IMR-90 (cell line): ENCODE measurements around the gene ANK2. TPM values are rescaled to one million over a fixed set of nuclear protein-coding genes. Genes with fewer than 3 reads are reported as not detected.

Experiments used
- ATAC-seq: fragments of 200-7000 bp; cut with Tn5 transposase; 2 replicates; pipeline ENCODE4 v1.9.1; 2020; ENCODE audit warnings: low read depth, mild to moderate bottlenecking, moderate library complexity
- BruUV-seq: library from RNA; stranded (reverse); fragments of 400-500 nt; replicated peaks from 2 replicates; lab custom pipeline; 2021; lab: Mats Ljungman, UMichigan
- CTCF ChIA-PET: fragments of 300-600 bp; formaldehyde crosslinking; extraction: SDS; loops from one replicate; lab custom pipeline; 2021; ENCODE audit warnings: antibody characterized with exemption; lab: Yijun Ruan, JAX
- POLR2A ChIA-PET: fragments of 300-600 bp; sonication (Branson Sonifier 250); formaldehyde crosslinking; loops from one replicate; lab custom pipeline; 2022; ENCODE audit warnings: antibody characterized with exemption; ENCODE audit not compliant: unreplicated experiment; lab: Charles Lee
- DNase-seq: peaks from one replicate; pipeline ENCODE4 v3.0.0; 2013
- H2AFZ ChIP-seq: replicated peaks from 2 replicates; pipeline ENCODE3; 2013; ENCODE audit warnings: low read length, mild to moderate bottlenecking; ENCODE audit not compliant: poor library complexity
- H2AK5ac ChIP-seq: 2 replicates; pipeline ENCODE4 v1.6.1; 2013; ENCODE audit warnings: low read depth, low read length, inconsistent platforms
- H2AK9ac ChIP-seq: replicated peaks from 2 replicates; pipeline ENCODE3; 2013; ENCODE audit warnings: mild to moderate bottlenecking, low read depth, low read length, moderate library complexity; ENCODE audit not compliant: poor library complexity
- H2BK120ac ChIP-seq: 2 replicates; pipeline ENCODE4 v1.6.1; 2013; ENCODE audit warnings: low read depth, low read length, inconsistent platforms
- H2BK15ac ChIP-seq: 3 replicates; pipeline ENCODE4 v1.6.1; 2013; ENCODE audit warnings: low read depth, low read length, inconsistent platforms
- H2BK20ac ChIP-seq: 2 replicates; pipeline ENCODE4 v1.6.1; 2013; ENCODE audit warnings: low read depth, mild to moderate bottlenecking, inconsistent platforms, low read length, moderate library complexity
- H2BK5ac ChIP-seq: 2 replicates; pipeline ENCODE4 v1.6.1; 2013; ENCODE audit warnings: mild to moderate bottlenecking, low read depth, low read length, inconsistent platforms; ENCODE audit not compliant: poor library complexity, severe bottlenecking
- H3K14ac ChIP-seq: replicated peaks from 2 replicates; pipeline ENCODE4 v1.6.1; 2013; ENCODE audit warnings: low read depth, low read length, inconsistent platforms
- H3K18ac ChIP-seq: 2 replicates; pipeline ENCODE4 v1.6.1; 2013; ENCODE audit warnings: low read depth, low read length, control low read depth
- H3K23ac ChIP-seq: 2 replicates; pipeline ENCODE4 v1.6.1; 2013; ENCODE audit warnings: low read depth, low read length, inconsistent platforms
- H3K27ac ChIP-seq: 2 replicates; pipeline ENCODE4 v1.5.1; 2013; ENCODE audit warnings: mild to moderate bottlenecking, control low read depth, low read length; ENCODE audit not compliant: insufficient read depth
- H3K27me3 ChIP-seq: 2 replicates; pipeline ENCODE4 v1.6.1; 2013; ENCODE audit warnings: low read length; ENCODE audit not compliant: control insufficient read depth, insufficient read depth
- H3K36me3 ChIP-seq: 2 replicates; pipeline ENCODE4 v1.6.1; 2013; ENCODE audit warnings: low read length, mixed read lengths; ENCODE audit not compliant: control insufficient read depth, insufficient read depth
- H3K4ac ChIP-seq: 2 replicates; pipeline ENCODE4 v1.6.1; 2013; ENCODE audit warnings: low read depth, low read length, inconsistent platforms
- H3K4me1 ChIP-seq: 2 replicates; pipeline ENCODE4 v1.6.1; 2013; ENCODE audit warnings: low read length, mixed read lengths; ENCODE audit not compliant: control insufficient read depth, insufficient read depth
- H3K4me2 ChIP-seq: 2 replicates; pipeline ENCODE4 v1.6.1; 2013; ENCODE audit warnings: low read depth, mild to moderate bottlenecking, control low read depth, low read length, moderate library complexity
- H3K4me3 ChIP-seq: 2 replicates; pipeline ENCODE4 v1.5.1; 2013; ENCODE audit warnings: low read depth, mild to moderate bottlenecking, control low read depth, low read length, moderate library complexity; ENCODE audit not compliant: insufficient read depth
- H3K56ac ChIP-seq: 2 replicates; pipeline ENCODE4 v1.6.1; 2013; ENCODE audit warnings: low read length, inconsistent platforms; ENCODE audit not compliant: insufficient read depth; ENCODE audit errors: extremely low read depth
- H3K79me1 ChIP-seq, 2 experiments: 2 replicates each; pipeline ENCODE4 v1.6.1; 2013; ENCODE audit warnings: low read length in 2 of 2, inconsistent platforms in 1 of 2, low read depth in 1 of 2
- H3K9ac ChIP-seq: 2 replicates; pipeline ENCODE4 v1.6.1; 2013; ENCODE audit warnings: low read depth, low read length, control low read depth
- H3K9me1 ChIP-seq: 2 replicates; pipeline ENCODE4 v1.6.1; 2013; ENCODE audit warnings: low read length, inconsistent platforms; ENCODE audit not compliant: insufficient read depth
- H3K9me3 ChIP-seq: 2 replicates; pipeline ENCODE4 v1.6.1; 2013; ENCODE audit warnings: low read length; ENCODE audit not compliant: control insufficient read depth, insufficient read depth
- H4K20me1 ChIP-seq: 2 replicates; pipeline ENCODE4 v1.6.1; 2013; ENCODE audit warnings: low read length, inconsistent platforms; ENCODE audit not compliant: insufficient read depth
- H4K5ac ChIP-seq: 2 replicates; pipeline ENCODE4 v1.6.1; 2013; ENCODE audit warnings: mild to moderate bottlenecking, low read depth, low read length, control low read depth
- H4K8ac ChIP-seq, 2 experiments: 2 replicates each; pipeline ENCODE4 v1.6.1; 2013; ENCODE audit warnings: low read depth in 2 of 2, low read length in 2 of 2, control low read depth in 1 of 2, inconsistent platforms in 1 of 2
- H4K91ac ChIP-seq: 2 replicates; pipeline ENCODE4 v1.6.1; 2013; ENCODE audit warnings: low read depth, low read length, inconsistent platforms; ENCODE audit not compliant: insufficient read depth
- MAZ ChIP-seq: IDR thresholded peaks from 2 replicates; pipeline ENCODE4 v1.6.1; 2012; ENCODE audit warnings: low read depth, mild to moderate bottlenecking, low read length, improper control_type of control experiment, moderate library complexity, borderline replicate concordance
- NFE2L2 ChIP-seq: fragments of 150-350 bp; IDR thresholded peaks from 2 replicates; pipeline ENCODE4 v1.6.1; 2016; ENCODE audit warnings: low read depth, mild to moderate bottlenecking, low read length
- POLR2A ChIP-seq: IDR thresholded peaks from 2 replicates; pipeline ENCODE4 v1.6.1; 2012; ENCODE audit warnings: mild to moderate bottlenecking, low read depth, low read length
- RAD21 ChIP-seq: IDR thresholded peaks from 2 replicates; pipeline ENCODE4 v1.6.1; 2012; ENCODE audit warnings: low read length, improper control_type of control experiment
- RFX5 ChIP-seq: IDR thresholded peaks from 2 replicates; pipeline ENCODE4 v1.8.0; 2012; ENCODE audit warnings: low read depth, mild to moderate bottlenecking, low read length, moderate library complexity
- SMC3 ChIP-seq: fragments of 150-350 bp; IDR thresholded peaks from 2 replicates; pipeline ENCODE4 v1.6.1; 2016; ENCODE audit warnings: low read depth, mild to moderate bottlenecking, antibody characterized with exemption, low read length, moderate library complexity
- USF2 ChIP-seq: fragments of 150-350 bp; IDR thresholded peaks from 2 replicates; pipeline ENCODE4 v1.6.1; 2017; ENCODE audit warnings: mild to moderate bottlenecking, antibody characterized with exemption, low read length, low read depth
- WGBS, 2 experiments: methylation state at CpG; one replicate each; pipeline versions ENCODE4 v1.1.5 to v1.1.7; 2013; ENCODE audit warnings: missing lambda C conversion rate in 2 of 2; ENCODE audit not compliant: insufficient read length in 1 of 2; ENCODE audit errors: extremely low coverage in 2 of 2; 5-methylcytosine and 5-hydroxymethylcytosine counted together
- dilution Hi-C: fragments of 300-500 bp; cut with HindIII; formaldehyde crosslinking; loops from one replicate; pipeline ENCODE4 v1.14.3; 2018; ENCODE audit warnings: low sequenced_read_pairs; ENCODE audit not compliant: unreplicated experiment
- in situ Hi-C: fragments of 300-500 bp; cut with MboI; formaldehyde crosslinking; loops from 3 replicates; pipeline ENCODE4 v1.14.3; 2019; ENCODE audit warnings: low sequenced_read_pairs, inconsistent platforms, mixed read lengths
- intact Hi-C: fragments of 100-400 bp; cut with micrococcal nuclease; formaldehyde crosslinking; loops from 2 replicates; pipeline ENCODE4 v1.10.0; 2022
- polyA plus RNA-seq, 3 experiments: library from polyadenylated mRNA; depleted of rRNA; stranded (reverse); fragments of >200 nt; gene quantifications; 2 replicates each; pipeline ENCODE4 v1.2.3, GENCODE V29; 2012; ENCODE audit warnings: low replicate concordance in 1 of 3
- total RNA-seq: library from RNA; depleted of rRNA; stranded (reverse); fragments of >200 nt; gene quantifications from 2 replicates; pipeline ENCODE4 v1.2.3, GENCODE V29; 2012
- TF ChIP-seq, protein P1 (sequence below): conservative IDR thresholded peaks from 2 replicates; pipeline ENCODE4 v1.5.1; 2012; ENCODE audit warnings: mild to moderate bottlenecking, low read depth, low read length, improper control_type of control experiment

Gene ANK2
- total and polyA plus RNA-seq, 2 of the 4 experiments (the other 2 are of a cell fraction), result 0.82 to 6.6 TPM

DNA sequence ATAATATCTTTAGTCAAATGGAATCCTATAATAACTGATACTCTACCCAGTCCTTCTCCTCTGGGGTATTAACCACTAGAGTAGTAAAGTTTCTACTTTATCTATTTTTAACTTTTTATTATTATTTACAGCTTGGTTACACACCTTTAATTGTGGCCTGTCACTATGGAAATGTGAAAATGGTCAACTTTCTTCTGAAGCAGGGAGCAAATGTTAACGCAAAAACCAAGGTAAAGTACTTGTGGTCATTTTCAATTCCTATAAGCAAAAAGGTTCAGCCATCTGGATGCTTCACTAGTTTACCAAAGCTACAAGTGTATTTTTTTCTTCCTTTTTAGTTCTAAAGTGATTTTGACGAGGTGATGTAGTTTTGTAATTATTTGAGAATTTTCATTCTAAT lies 238.8 kb downstream of the ANK2 start:
- no peak overlapping the region for H3K56ac ChIP-seq
- no peak overlapping the region for H2BK120ac ChIP-seq
- no peak overlapping the region for H2AK9ac ChIP-seq
- H4K8ac ChIP-seq, result no peak overlapping the region
- H3K9me1 ChIP-seq, result no peaks in the 10 kb centered on the region; the same call in 1 of the 2 replicates
- TF ChIP-seq USF2 (no peak), POLR2A (no peak), MAZ (no peak), NFE2L2 (no peak), SMC3 (no peak), RFX5 (no peak), RAD21 (no peak)
- TF ChIP-seq, protein P1, sequence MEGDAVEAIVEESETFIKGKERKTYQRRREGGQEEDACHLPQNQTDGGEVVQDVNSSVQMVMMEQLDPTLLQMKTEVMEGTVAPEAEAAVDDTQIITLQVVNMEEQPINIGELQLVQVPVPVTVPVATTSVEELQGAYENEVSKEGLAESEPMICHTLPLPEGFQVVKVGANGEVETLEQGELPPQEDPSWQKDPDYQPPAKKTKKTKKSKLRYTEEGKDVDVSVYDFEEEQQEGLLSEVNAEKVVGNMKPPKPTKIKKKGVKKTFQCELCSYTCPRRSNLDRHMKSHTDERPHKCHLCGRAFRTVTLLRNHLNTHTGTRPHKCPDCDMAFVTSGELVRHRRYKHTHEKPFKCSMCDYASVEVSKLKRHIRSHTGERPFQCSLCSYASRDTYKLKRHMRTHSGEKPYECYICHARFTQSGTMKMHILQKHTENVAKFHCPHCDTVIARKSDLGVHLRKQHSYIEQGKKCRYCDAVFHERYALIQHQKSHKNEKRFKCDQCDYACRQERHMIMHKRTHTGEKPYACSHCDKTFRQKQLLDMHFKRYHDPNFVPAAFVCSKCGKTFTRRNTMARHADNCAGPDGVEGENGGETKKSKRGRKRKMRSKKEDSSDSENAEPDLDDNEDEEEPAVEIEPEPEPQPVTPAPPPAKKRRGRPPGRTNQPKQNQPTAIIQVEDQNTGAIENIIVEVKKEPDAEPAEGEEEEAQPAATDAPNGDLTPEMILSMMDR, result no peak
- peaks cover 5% of the 10 kb centered on the region for H3K4me1 ChIP-seq
- WGBS, 2 experiments, result no CpG with 5 or more reads among the region's 2 CpGs
- H3K18ac ChIP-seq, result no peak overlapping the region
- H2BK5ac ChIP-seq, result no peak overlapping the region
- no peaks in the 10 kb centered on the region for H4K20me1 ChIP-seq
- dilution Hi-C loops, result no loop called here
- H3K4me3 ChIP-seq, result no peak overlapping the region
- H3K9me3 ChIP-seq, result no peaks in the 10 kb centered on the region
- in situ Hi-C loops, result loop anchor here (25.0 kb wide), 1 partner anchor 1099 kb away; no protein-coding TSS in a partner anchor
- POLR2A ChIA-PET, result no interaction called here
- no peak for ATAC-seq
- no peak overlapping the region for H3K27ac ChIP-seq
- H4K91ac ChIP-seq, result no peak overlapping the region
- H3K27me3 ChIP-seq, result no peaks in the 10 kb centered on the region
- no peak overlapping the region for H4K5ac ChIP-seq
- no peak overlapping the region for H3K4ac ChIP-seq
- no peaks in the 10 kb centered on the region for H3K79me1 ChIP-seq
- intact Hi-C loops, result no loop called here
- H3K23ac ChIP-seq, result no peak overlapping the region
- CTCF ChIA-PET, result interaction anchor here (1.0 kb wide), 1 partner anchor 17 kb away, joined by 5 read pairs; no protein-coding TSS in a partner anchor
- H3K36me3 ChIP-seq, result no peaks in the 10 kb centered on the region
- DNase-seq, result no peak
- H3K9ac ChIP-seq, result no peak overlapping the region
- no peak overlapping the region for H2AK5ac ChIP-seq
- H2BK20ac ChIP-seq, result no peak overlapping the region
- H2BK15ac ChIP-seq, result no peak overlapping the region
- no TSS peak for BruUV-seq
- H2AFZ ChIP-seq, result no peak overlapping the region
- H3K14ac ChIP-seq, result no peak overlapping the region
- no peak overlapping the region for H3K4me2 ChIP-seq
